ENCODE results near the gene MRPS6.

GRCh38 chr21:34133392-34133791, 60.0 kb downstream of the MRPS6 start:
- TF ChIP-seq CTCF (IDR thresholded peaks at IDR 0.05) = no peak
- TF ChIP-seq POLR2A (IDR thresholded peaks at IDR 0.05) = no peak
